RWPE2 (cell line): ENCODE results near the gene RALGAPA2.

Experiments used
- ATAC-seq: fragments of 200-7000 bp; cut with Tn5 transposase; 3 replicates; pipeline ENCODE4 v1.9.1; 2021; ENCODE audit warnings: low read depth
- DNase-seq: peaks from one replicate; pipeline ENCODE4 v3.0.0-alpha.2; 2020; ENCODE audit warnings: low spot score
- H3K27ac ChIP-seq: fragments of 450-650 bp; 2 replicates; pipeline ENCODE4 v1.5.1; 2017; ENCODE audit warnings: mild to moderate bottlenecking; ENCODE audit not compliant: poor library complexity, severe bottlenecking
- H3K27me3 ChIP-seq: fragments of 250-450 bp; sonication (Bioruptor Pico); 2 replicates; pipeline ENCODE4 v1.5.1; 2021; ENCODE audit warnings: mild to moderate bottlenecking, moderate library complexity; ENCODE audit not compliant: insufficient read depth, poor library complexity, severe bottlenecking
- H3K36me3 ChIP-seq: fragments of 250-450 bp; sonication (Bioruptor Pico); 2 replicates; pipeline ENCODE4 v1.5.1; 2020; ENCODE audit warnings: low read depth, mild to moderate bottlenecking, moderate library complexity
- H3K4me1 ChIP-seq: fragments of 250-450 bp; sonication (Bioruptor Pico); 2 replicates; pipeline ENCODE4 v1.5.1; 2021; ENCODE audit warnings: mild to moderate bottlenecking, moderate library complexity; ENCODE audit not compliant: insufficient read depth, poor library complexity, severe bottlenecking
- H3K4me3 ChIP-seq: fragments of 250-450 bp; sonication (Bioruptor Pico); 2 replicates; pipeline ENCODE4 v1.5.1; 2021; ENCODE audit warnings: mild to moderate bottlenecking, moderate library complexity; ENCODE audit not compliant: severe bottlenecking
- H3K9me3 ChIP-seq: fragments of 250-450 bp; sonication (Bioruptor Pico); 2 replicates; pipeline ENCODE4 v1.5.1; 2021; ENCODE audit warnings: mild to moderate bottlenecking, moderate library complexity; ENCODE audit not compliant: severe bottlenecking
- CTCF ChIP-seq: fragments of 450-650 bp; IDR thresholded peaks from one replicate; pipeline ENCODE4 v1.5.1; 2017; ENCODE audit warnings: mild to moderate bottlenecking, moderate library complexity; ENCODE audit not compliant: poor library complexity, severe bottlenecking

Gene RALGAPA2

GRCh38 chr20:20463933-20464374 is 248.5 kb downstream of the RALGAPA2 start:
- H3K27me3 ChIP-seq = no peaks in the 10 kb centered on the region
- no peak for ATAC-seq
- no peaks in the 10 kb centered on the region for H3K9me3 ChIP-seq
- no peaks in the 10 kb centered on the region for H3K4me1 ChIP-seq
- DNase-seq = no peak
- H3K4me3 ChIP-seq = no peak overlapping the region
- no peaks in the 10 kb centered on the region for H3K36me3 ChIP-seq
- no peak for TF ChIP-seq CTCF
- H3K27ac ChIP-seq = no peak overlapping the region

GRCh38 chr20:20462185-20462584 is 250.3 kb downstream of the RALGAPA2 start:
- H3K4me1 ChIP-seq = no peaks in the 10 kb centered on the region
- DNase-seq = no peak
- no peak for ATAC-seq

GRCh38 chr20:20461551-20461950 is 250.9 kb downstream of the RALGAPA2 start:
- H3K27me3 ChIP-seq = no peaks in the 10 kb centered on the region
- no peak for ATAC-seq
- DNase-seq = no peak
- no peaks in the 10 kb centered on the region for H3K36me3 ChIP-seq
- H3K4me1 ChIP-seq = no peaks in the 10 kb centered on the region
- H3K27ac ChIP-seq = no peak overlapping the region
- H3K9me3 ChIP-seq = no peaks in the 10 kb centered on the region
- H3K4me3 ChIP-seq = no peak overlapping the region
- no peak for TF ChIP-seq CTCF

More at GRCh38 chr20:20462185-20462584, 250.3 kb downstream of the RALGAPA2 start:
- Histone ChIP-seq H3K4me3 (no peak overlapping the region), H3K36me3 (no peaks in the 10 kb centered on the region), H3K27ac (no peak overlapping the region), H3K27me3 (no peaks in the 10 kb centered on the region), H3K9me3 (no peaks in the 10 kb centered on the region)
- no peak for TF ChIP-seq CTCF

GRCh38 chr20:20459726-20460125 is 252.7 kb downstream of the RALGAPA2 start:
- TF ChIP-seq CTCF = no peak
- Histone ChIP-seq H3K4me3 (no peak overlapping the region), H3K4me1 (no peaks in the 10 kb centered on the region), H3K27me3 (no peaks in the 10 kb centered on the region), H3K27ac (no peak overlapping the region), H3K9me3 (no peaks in the 10 kb centered on the region), H3K36me3 (no peaks in the 10 kb centered on the region)
- DNase-seq (no peak), ATAC-seq (no peak)

- H3K27ac ChIP-seq = no peak overlapping the region
- DNase-seq (no peak), ATAC-seq (peak; percentile 74)
- no peaks in the 10 kb centered on the region for H3K36me3 ChIP-seq
- no peak for TF ChIP-seq CTCF
- no peak overlapping the region for H3K4me3 ChIP-seq
- H3K4me1 ChIP-seq = no peaks in the 10 kb centered on the region
- H3K27me3 ChIP-seq = no peaks in the 10 kb centered on the region
- H3K9me3 ChIP-seq = no peaks in the 10 kb centered on the region
Measured at GRCh38 chr20:20457392-20458126, 254.9 kb downstream of the RALGAPA2 start.
